Ecto neural progenitor cell (in vitro differentiated cells): ENCODE results near the gene PRDM8.

ENCODE experiments used
- DNase-seq: peaks from one replicate; pipeline ENCODE4 v3.0.0-alpha.2; 2018; ENCODE audit warnings: low spot score

The PRDM8 gene

GRCh38 chr4:80201252-80202151, 4.2 kb downstream of the PRDM8 start:
- no peak for DNase-seq

- DNase-seq, result peak; percentile 91
These were observed 4.9 kb downstream of the PRDM8 start for GRCh38 chr4:80202190-80202711.

- DNase-seq, result peak; percentile 67
These were observed 5.6 kb downstream of the PRDM8 start for GRCh38 chr4:80202741-80203553.

- DNase-seq, result no peak
These were observed 7.2 kb downstream of the PRDM8 start for GRCh38 chr4:80204433-80205011.

- DNase-seq, result no peak
These were observed 8.8 kb downstream of the PRDM8 start for GRCh38 chr4:80206111-80206510.

- DNase-seq, result no peak
These were observed 9.3 kb downstream of the PRDM8 start for GRCh38 chr4:80206521-80207171.

- no peak for DNase-seq
These were observed 9.9 kb downstream of the PRDM8 start for GRCh38 chr4:80207172-80207583.

GRCh38 chr4:80207664-80208063, 10.4 kb downstream of the PRDM8 start:
- no peak for DNase-seq

- no peak for DNase-seq
These were observed 11.5 kb downstream of the PRDM8 start for GRCh38 chr4:80208610-80209339.

- DNase-seq, result no peak
These were observed 12.0 kb downstream of the PRDM8 start for GRCh38 chr4:80209340-80209701.

- no peak for DNase-seq
These were observed 13.2 kb downstream of the PRDM8 start for GRCh38 chr4:80210549-80210948.

GRCh38 chr4:80213117-80213815, 16.0 kb downstream of the PRDM8 start:
- DNase-seq, result no peak

- DNase-seq, result no peak
These were observed 18.2 kb downstream of the PRDM8 start for GRCh38 chr4:80215449-80216052.

- no peak for DNase-seq
These were observed 18.9 kb downstream of the PRDM8 start for GRCh38 chr4:80216100-80216761.

GRCh38 chr4:80219301-80220025, 22.2 kb downstream of the PRDM8 start:
- peak; percentile 66 for DNase-seq

- DNase-seq, result no peak
These were observed 23.4 kb downstream of the PRDM8 start for GRCh38 chr4:80220711-80221110.

GRCh38 chr4:80221161-80221560, 23.9 kb downstream of the PRDM8 start:
- DNase-seq, result no peak

- DNase-seq, result no peak
These were observed 28.3 kb downstream of the PRDM8 start for GRCh38 chr4:80225595-80225994.

GRCh38 chr4:80226094-80226493, 28.8 kb downstream of the PRDM8 start:
- no peak for DNase-seq
